Mesendoderm (in vitro differentiated cells): ENCODE data around the gene SPATA31E1.

ENCODE experiments used
- DNase-seq: peaks from one replicate; pipeline ENCODE4 v3.0.0; 2013
- H2AK5ac ChIP-seq: 2 replicates; pipeline ENCODE4 v1.6.1; 2013; ENCODE audit warnings: low read length, inconsistent platforms
- H2BK120ac ChIP-seq: 2 replicates; pipeline ENCODE4 v1.6.1; 2013; ENCODE audit warnings: low read depth, mild to moderate bottlenecking, low read length, moderate library complexity, mixed read lengths
- H2BK15ac ChIP-seq: replicated peaks from 2 replicates; pipeline ENCODE4 v1.6.1; 2013; ENCODE audit warnings: low read depth, mild to moderate bottlenecking, moderate library complexity
- H2BK5ac ChIP-seq: 2 replicates; pipeline ENCODE4 v1.6.1; 2013; ENCODE audit warnings: low read length, inconsistent platforms
- H3K18ac ChIP-seq: 2 replicates; pipeline ENCODE4 v1.6.1; 2013; ENCODE audit warnings: mild to moderate bottlenecking, low read length, mixed read lengths
- H3K23ac ChIP-seq: one replicate; pipeline ENCODE4 v1.6.1; 2013; ENCODE audit warnings: low read length
- H3K27ac ChIP-seq: 2 replicates; pipeline ENCODE4 v1.5.1; 2013; ENCODE audit warnings: low read depth, mild to moderate bottlenecking, inconsistent platforms, low read length, moderate library complexity
- H3K27me3 ChIP-seq: 2 replicates; pipeline ENCODE4 v1.6.1; 2013; ENCODE audit warnings: low read length, control low read depth, mild to moderate bottlenecking, inconsistent platforms; ENCODE audit not compliant: insufficient read depth, poor library complexity
- H3K36me3 ChIP-seq: 2 replicates; pipeline ENCODE4 v1.6.1; 2013; ENCODE audit warnings: low read length, inconsistent platforms; ENCODE audit not compliant: control insufficient read depth, insufficient read depth
- H3K4ac ChIP-seq: one replicate; pipeline ENCODE4 v1.6.1; 2013; ENCODE audit warnings: low read depth, mild to moderate bottlenecking, low read length, moderate library complexity
- H3K4me1 ChIP-seq: 2 replicates; pipeline ENCODE4 v1.6.1; 2013; ENCODE audit warnings: low read depth, low read length, inconsistent platforms; ENCODE audit not compliant: control insufficient read depth
- H3K4me2 ChIP-seq: 2 replicates; pipeline ENCODE4 v1.6.1; 2013; ENCODE audit warnings: low read length
- H3K4me3 ChIP-seq: 2 replicates; pipeline ENCODE4 v1.5.1; 2013; ENCODE audit warnings: mild to moderate bottlenecking, low read length
- H3K56ac ChIP-seq: one replicate; pipeline ENCODE4 v1.6.1; 2013; ENCODE audit warnings: low read length
- H3K79me1 ChIP-seq: 2 replicates; pipeline ENCODE4 v1.6.1; 2013; ENCODE audit warnings: low read length, inconsistent platforms
- H3K79me2 ChIP-seq: 2 replicates; pipeline ENCODE4 v1.6.1; 2013; ENCODE audit warnings: mild to moderate bottlenecking, low read length; ENCODE audit not compliant: control insufficient read depth, insufficient read depth
- H3K9ac ChIP-seq: 2 replicates; pipeline ENCODE4 v1.6.1; 2013; ENCODE audit warnings: low read length, inconsistent platforms
- H4K5ac ChIP-seq: one replicate; pipeline ENCODE4 v1.6.1; 2013; ENCODE audit warnings: low read length
- H4K8ac ChIP-seq: one replicate; pipeline ENCODE4 v1.6.1; 2013; ENCODE audit warnings: low read depth, mild to moderate bottlenecking, control low read depth, low read length, moderate library complexity
- WGBS: extraction: QIAGEN DNeasy Blood & Tissue Kit; methylation state at CpG from one replicate; pipeline ENCODE4 v1.1.7; 2013; ENCODE audit warnings: low lambda C conversion rate, missing lambda C conversion rate; ENCODE audit not compliant: insufficient coverage; ENCODE audit errors: extremely low coverage; 5-methylcytosine and 5-hydroxymethylcytosine counted together

The SPATA31E1 gene

GRCh38 chr9:87887661-87888480 lies 5.2 kb downstream of the SPATA31E1 start:
- Histone ChIP-seq H3K4me2 (no peak overlapping the region), H3K79me2 (no peaks in the 10 kb centered on the region), H3K4me3 (no peak overlapping the region), H3K27ac (no peak overlapping the region), H4K8ac (no peak overlapping the region), H3K36me3 (no peaks in the 10 kb centered on the region), H2AK5ac (no peak overlapping the region), H4K5ac (no peak overlapping the region), H3K79me1 (no peaks in the 10 kb centered on the region), H2BK120ac (no peak overlapping the region), H2BK5ac (no peak overlapping the region), H3K4me1 (no peaks in the 10 kb centered on the region), H2BK15ac (no peak overlapping the region), H3K4ac (no peak overlapping the region), H3K56ac (no peak overlapping the region), H3K27me3 (no peaks in the 10 kb centered on the region), H3K23ac (no peak overlapping the region), H3K9ac (no peak overlapping the region), H3K18ac (no peak overlapping the region)
- no peak for DNase-seq
- WGBS = no CpG with 5 or more reads among the region's 13 CpGs

GRCh38 chr9:87888501-87888900 lies 5.8 kb downstream of the SPATA31E1 start:
- H4K8ac ChIP-seq = no peak overlapping the region
- no peak overlapping the region for H2BK15ac ChIP-seq
- no peak for DNase-seq
- H3K4ac ChIP-seq = no peak overlapping the region
- H3K23ac ChIP-seq = no peak overlapping the region
- H4K5ac ChIP-seq = no peak overlapping the region
- no peak overlapping the region for H3K4me2 ChIP-seq
- H3K27ac ChIP-seq = no peak overlapping the region
- H3K56ac ChIP-seq = no peak overlapping the region
- no peaks in the 10 kb centered on the region for H3K79me1 ChIP-seq
- H3K9ac ChIP-seq = no peak overlapping the region
- no peak overlapping the region for H2BK120ac ChIP-seq
- H3K18ac ChIP-seq = no peak overlapping the region
- no peaks in the 10 kb centered on the region for H3K36me3 ChIP-seq
- H3K79me2 ChIP-seq = no peaks in the 10 kb centered on the region
- no CpG with 5 or more reads among the region's 6 CpGs for WGBS
- H3K27me3 ChIP-seq = no peaks in the 10 kb centered on the region
- H3K4me3 ChIP-seq = no peak overlapping the region
- H2BK5ac ChIP-seq = no peak overlapping the region
- no peak overlapping the region for H2AK5ac ChIP-seq
- no peaks in the 10 kb centered on the region for H3K4me1 ChIP-seq

GRCh38 chr9:87889065-87889881 lies 6.6 kb downstream of the SPATA31E1 start:
- no peak overlapping the region for H3K4me3 ChIP-seq
- no peak overlapping the region for H4K8ac ChIP-seq
- H3K27me3 ChIP-seq = no peaks in the 10 kb centered on the region
- no peaks in the 10 kb centered on the region for H3K36me3 ChIP-seq
- no peak overlapping the region for H2AK5ac ChIP-seq
- H2BK120ac ChIP-seq = no peak overlapping the region
- WGBS = no CpG with 5 or more reads among the region's 12 CpGs
- no peak overlapping the region for H3K23ac ChIP-seq
- no peak overlapping the region for H2BK5ac ChIP-seq
- H3K27ac ChIP-seq = no peak overlapping the region
- no peak overlapping the region for H3K4ac ChIP-seq
- H3K4me2 ChIP-seq = no peak overlapping the region
- no peak overlapping the region for H3K9ac ChIP-seq
- H3K56ac ChIP-seq = no peak overlapping the region
- H3K79me2 ChIP-seq = no peaks in the 10 kb centered on the region
- no peak overlapping the region for H3K18ac ChIP-seq
- H4K5ac ChIP-seq = no peak overlapping the region
- H2BK15ac ChIP-seq = no peak overlapping the region
- DNase-seq = no peak
- H3K79me1 ChIP-seq = no peaks in the 10 kb centered on the region
- H3K4me1 ChIP-seq = no peaks in the 10 kb centered on the region

GRCh38 chr9:87889882-87890252 lies 7.2 kb downstream of the SPATA31E1 start:
- H2BK15ac ChIP-seq = no peak overlapping the region
- no peak overlapping the region for H3K4ac ChIP-seq
- WGBS = no CpG with 5 or more reads among the region's 4 CpGs
- no peak overlapping the region for H2BK5ac ChIP-seq
- no peak overlapping the region for H4K8ac ChIP-seq
- no peak overlapping the region for H3K56ac ChIP-seq
- no peak overlapping the region for H3K9ac ChIP-seq
- no peak overlapping the region for H3K18ac ChIP-seq
- no peaks in the 10 kb centered on the region for H3K27me3 ChIP-seq
- no peak for DNase-seq
- H3K4me3 ChIP-seq = no peak overlapping the region
- H3K36me3 ChIP-seq = no peaks in the 10 kb centered on the region
- no peaks in the 10 kb centered on the region for H3K79me1 ChIP-seq
- no peak overlapping the region for H3K23ac ChIP-seq
- no peak overlapping the region for H4K5ac ChIP-seq
- H3K4me2 ChIP-seq = no peak overlapping the region
- H3K27ac ChIP-seq = no peak overlapping the region
- no peak overlapping the region for H2BK120ac ChIP-seq
- H3K4me1 ChIP-seq = no peaks in the 10 kb centered on the region
- no peaks in the 10 kb centered on the region for H3K79me2 ChIP-seq
- H2AK5ac ChIP-seq = no peak overlapping the region

GRCh38 chr9:87890837-87891236 lies 8.2 kb downstream of the SPATA31E1 start:
- Histone ChIP-seq H3K79me1 (no peaks in the 10 kb centered on the region), H2BK5ac (no peak overlapping the region), H3K18ac (no peak overlapping the region), H4K5ac (no peak overlapping the region), H3K27ac (no peak overlapping the region), H3K36me3 (no peaks in the 10 kb centered on the region), H3K27me3 (no peaks in the 10 kb centered on the region), H3K56ac (no peak overlapping the region), H2AK5ac (no peak overlapping the region), H3K4me3 (no peak overlapping the region), H3K9ac (no peak overlapping the region), H4K8ac (no peak overlapping the region), H2BK15ac (no peak overlapping the region), H3K4me2 (no peak overlapping the region), H3K79me2 (no peaks in the 10 kb centered on the region), H3K4me1 (no peaks in the 10 kb centered on the region), H3K4ac (no peak overlapping the region), H2BK120ac (no peak overlapping the region), H3K23ac (no peak overlapping the region)
- no peak for DNase-seq
- WGBS = no CpG with 5 or more reads among the region's 10 CpGs
